HepG2 (cell line): ENCODE measurements around the gene SEC14L5. TPM values are rescaled to one million over a fixed set of nuclear protein-coding genes. Genes with fewer than 3 reads are reported as not detected.
A peak's percentile ranks its signal among the peaks of the same experiment; 100 is the strongest.

Source experiments
- CHD4 ChIP-seq: fragments of 200-600 bp; sonication (generic); IDR thresholded peaks from 2 replicates; pipeline ENCODE4 v1.7.0; 2017; ENCODE audit warnings: mild to moderate bottlenecking, low read length, borderline replicate concordance
- JUND ChIP-seq: sonication (generic); formaldehyde crosslinking; IDR thresholded peaks from 2 replicates; pipeline ENCODE4 v1.8.0; 2022; ENCODE audit warnings: mild to moderate bottlenecking, missing genetic modification reagents
- KMT2B ChIP-seq: IDR thresholded peaks from 2 replicates; pipeline ENCODE4 v1.6.1; 2016; ENCODE audit warnings: missing genetic modification reagents, missing compliant biosample characterization
- MTF2 ChIP-seq: sonication (generic); formaldehyde crosslinking; IDR thresholded peaks from 2 replicates; pipeline ENCODE4 v1.5.0; 2020; ENCODE audit warnings: missing genetic modification reagents, borderline replicate concordance
- RELA ChIP-seq: sonication (generic); formaldehyde crosslinking; IDR thresholded peaks from 2 replicates; pipeline ENCODE4 v1.4.0; 2020; ENCODE audit warnings: missing genetic modification reagents
- TERF1 ChIP-seq: sonication (generic); formaldehyde crosslinking; IDR thresholded peaks from 2 replicates; pipeline ENCODE4 v1.8.0; 2022; ENCODE audit warnings: mild to moderate bottlenecking, missing genetic modification reagents, moderate library complexity
- ZNF543 ChIP-seq: sonication (generic); formaldehyde crosslinking; IDR thresholded peaks from 2 replicates; pipeline ENCODE4 v1.4.0; 2020; ENCODE audit warnings: mild to moderate bottlenecking, missing genetic modification reagents
- ZNF563 ChIP-seq: sonication (generic); formaldehyde crosslinking; IDR thresholded peaks from 2 replicates; pipeline ENCODE4 v1.8.0; 2022; ENCODE audit warnings: mild to moderate bottlenecking, moderate library complexity, missing genetic modification reagents
- ZNF615 ChIP-seq: sonication (generic); formaldehyde crosslinking; IDR thresholded peaks from 2 replicates; pipeline ENCODE4 v1.5.0; 2020; ENCODE audit warnings: mild to moderate bottlenecking, missing genetic modification reagents, borderline replicate concordance
- ZNF710 ChIP-seq: sonication (generic); formaldehyde crosslinking; IDR thresholded peaks from 2 replicates; pipeline ENCODE4 v1.5.0; 2020; ENCODE audit warnings: mild to moderate bottlenecking, missing genetic modification reagents, borderline replicate concordance
- ZNF781 ChIP-seq: sonication (generic); formaldehyde crosslinking; IDR thresholded peaks from 2 replicates; pipeline ENCODE4 v1.5.1; 2020; ENCODE audit warnings: borderline replicate concordance, mild to moderate bottlenecking, missing genetic modification reagents; ENCODE audit errors: not compliant biosample characterization
- ZNF83 ChIP-seq: sonication (generic); formaldehyde crosslinking; IDR thresholded peaks from 2 replicates; pipeline ENCODE4 v1.4.0; 2020; ENCODE audit warnings: missing genetic modification reagents, mild to moderate bottlenecking, borderline replicate concordance
- ZSCAN21 ChIP-seq: sonication (generic); formaldehyde crosslinking; IDR thresholded peaks from 2 replicates; pipeline ENCODE4 v1.8.0; 2022; ENCODE audit warnings: mild to moderate bottlenecking, missing genetic modification reagents, moderate library complexity, borderline replicate concordance
- polyA plus RNA-seq, 8 experiments: library from polyadenylated mRNA; depleted of rRNA in 3 of 8; stranded (reverse) in 7 of 8; unstranded in 1 of 8; fragments of >200 nt; fragmentation: Illumina TruSeq in 4 of 8; extraction: Trizol in 4 of 8; gene quantifications; 2 replicates each; pipeline versions ENCODE4 v1.2.1 to v1.2.3, GENCODE V29; 2011 to 2016; ENCODE audit warnings: low read depth in 4 of 8, missing spikeins in 1 of 8, mixed read lengths in 1 of 8; ENCODE audit not compliant: insufficient read depth in 1 of 8
- total RNA-seq, 5 experiments: library from RNA; depleted of rRNA; stranded (reverse); fragments of >200 nt; fragmentation: Illumina TruSeq; extraction: Trizol; gene quantifications; 2 replicates each; pipeline ENCODE4 v1.2.3, GENCODE V29; 2016; ENCODE audit warnings: low read depth in 1 of 5
- TF ChIP-seq, protein P1 (sequence below): sonication (generic); formaldehyde crosslinking; IDR thresholded peaks from 2 replicates; pipeline ENCODE4 v1.5.0; 2020; ENCODE audit warnings: mild to moderate bottlenecking, missing genetic modification reagents, moderate library complexity
- TF ChIP-seq, protein P2 (sequence below): sonication (generic); IDR thresholded peaks from 2 replicates; pipeline ENCODE4 v1.6.1; 2016; ENCODE audit warnings: low read depth, borderline replicate concordance

The SEC14L5 gene
- total and polyA plus RNA-seq, 2 of the 13 experiments (the other 11 are each of a cell fraction or from before 2014, with no cell fraction given), result 0.40 to 0.42 TPM

- TF ChIP-seq TERF1 (no peak), CHD4 (no peak), KMT2B (CRISPR knock-in tag) (no peak), MTF2 (CRISPR knock-in tag) (peak; percentile 44; the same call in 1 of the 2 replicates), ZNF563 (0 out of 2 replicates have a peak, but pooled peaks have one; percentile 23), ZNF710 (CRISPR knock-in tag) (no peak), ZNF83 (CRISPR knock-in tag) (no peak), RELA (CRISPR knock-in tag) (no peak), ZNF781 (CRISPR knock-in tag) (no peak), ZNF543 (CRISPR knock-in tag) (no peak), JUND (CRISPR knock-in tag) (no peak), ZNF615 (CRISPR knock-in tag) (no peak), ZSCAN21 (CRISPR knock-in tag) (no peak)
- TF ChIP-seq, protein P1, sequence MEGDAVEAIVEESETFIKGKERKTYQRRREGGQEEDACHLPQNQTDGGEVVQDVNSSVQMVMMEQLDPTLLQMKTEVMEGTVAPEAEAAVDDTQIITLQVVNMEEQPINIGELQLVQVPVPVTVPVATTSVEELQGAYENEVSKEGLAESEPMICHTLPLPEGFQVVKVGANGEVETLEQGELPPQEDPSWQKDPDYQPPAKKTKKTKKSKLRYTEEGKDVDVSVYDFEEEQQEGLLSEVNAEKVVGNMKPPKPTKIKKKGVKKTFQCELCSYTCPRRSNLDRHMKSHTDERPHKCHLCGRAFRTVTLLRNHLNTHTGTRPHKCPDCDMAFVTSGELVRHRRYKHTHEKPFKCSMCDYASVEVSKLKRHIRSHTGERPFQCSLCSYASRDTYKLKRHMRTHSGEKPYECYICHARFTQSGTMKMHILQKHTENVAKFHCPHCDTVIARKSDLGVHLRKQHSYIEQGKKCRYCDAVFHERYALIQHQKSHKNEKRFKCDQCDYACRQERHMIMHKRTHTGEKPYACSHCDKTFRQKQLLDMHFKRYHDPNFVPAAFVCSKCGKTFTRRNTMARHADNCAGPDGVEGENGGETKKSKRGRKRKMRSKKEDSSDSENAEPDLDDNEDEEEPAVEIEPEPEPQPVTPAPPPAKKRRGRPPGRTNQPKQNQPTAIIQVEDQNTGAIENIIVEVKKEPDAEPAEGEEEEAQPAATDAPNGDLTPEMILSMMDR (CRISPR knock-in tag), result no peak; the same call in 1 of the 2 replicates
- TF ChIP-seq, protein P2, sequence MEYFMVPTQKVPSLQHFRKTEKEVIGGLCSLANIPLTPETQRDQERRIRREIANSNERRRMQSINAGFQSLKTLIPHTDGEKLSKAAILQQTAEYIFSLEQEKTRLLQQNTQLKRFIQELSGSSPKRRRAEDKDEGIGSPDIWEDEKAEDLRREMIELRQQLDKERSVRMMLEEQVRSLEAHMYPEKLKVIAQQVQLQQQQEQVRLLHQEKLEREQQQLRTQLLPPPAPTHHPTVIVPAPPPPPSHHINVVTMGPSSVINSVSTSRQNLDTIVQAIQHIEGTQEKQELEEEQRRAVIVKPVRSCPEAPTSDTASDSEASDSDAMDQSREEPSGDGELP, result no peak
Measured at GRCh38 chr16:5065326-5065725, 107.2 kb downstream of the SEC14L5 start (continued).
